K562 (cell line): Measurements from ENCODE around the gene TNFAIP1. TPM values are rescaled to one million over a fixed set of nuclear protein-coding genes. Genes with fewer than 3 reads are reported as not detected.

Source experiments
- BCOR ChIP-seq: fragments of 450-650 bp; IDR thresholded peaks from 2 replicates; pipeline ENCODE4 v1.6.1; 2016
- C11orf30 ChIP-seq: fragments of 450-650 bp; IDR thresholded peaks from 2 replicates; pipeline ENCODE4 v1.6.1; 2016; ENCODE audit warnings: low read depth, mild to moderate bottlenecking
- CGGBP1 ChIP-seq: fragments of 250-450 bp; sonication (Bioruptor Pico); IDR thresholded peaks from 2 replicates; pipeline ENCODE4 v1.9.0; 2021; ENCODE audit warnings: mild to moderate bottlenecking
- ELF2 ChIP-seq: fragments of 250-450 bp; sonication (Bioruptor Pico); IDR thresholded peaks from 2 replicates; pipeline ENCODE4 v1.5.0; 2021; ENCODE audit warnings: mild to moderate bottlenecking
- ETS2 ChIP-seq: IDR thresholded peaks from 2 replicates; pipeline ENCODE4 v1.6.1; 2016; ENCODE audit warnings: borderline replicate concordance, missing genetic modification characterization, mild to moderate bottlenecking, moderate library complexity, missing compliant biosample characterization; ENCODE audit not compliant: poor library complexity, severe bottlenecking
- FOS ChIP-seq: IDR thresholded peaks from 3 replicates; pipeline ENCODE4 v1.6.1; 2011; ENCODE audit not compliant: insufficient read length; ENCODE audit errors: extremely low read depth
- GABPB1 ChIP-seq: sonication (generic); formaldehyde crosslinking; IDR thresholded peaks from 2 replicates; pipeline ENCODE4 v1.8.0; 2022; ENCODE audit warnings: mild to moderate bottlenecking, missing genetic modification reagents
- GATAD2B ChIP-seq: fragments of 450-650 bp; IDR thresholded peaks from 2 replicates; pipeline ENCODE4 v1.6.1; 2017; ENCODE audit warnings: mild to moderate bottlenecking, borderline replicate concordance
- GMEB1 ChIP-seq: fragments of 250-450 bp; sonication (Bioruptor Pico); IDR thresholded peaks from 2 replicates; pipeline ENCODE4 v1.4.0; 2020; ENCODE audit warnings: mild to moderate bottlenecking
- HBP1 ChIP-seq: fragments of 450-650 bp; formaldehyde crosslinking; IDR thresholded peaks from 2 replicates; pipeline ENCODE4 v1.4.0; 2022; ENCODE audit warnings: missing genetic modification characterization
- HNRNPLL ChIP-seq: fragments of 200-400 bp; formaldehyde crosslinking; IDR thresholded peaks from 2 replicates; pipeline ENCODE4 v1.6.1; 2017; ENCODE audit warnings: low read length, low read depth, mild to moderate bottlenecking; ENCODE audit not compliant: poor library complexity, severe bottlenecking
- KDM4B ChIP-seq, 2 experiments: fragments of 450-650 bp in 1 of 2; sonication (generic) in 1 of 2; IDR thresholded peaks; 2 replicates each; pipeline ENCODE4 v1.6.1; 2016 to 2017; ENCODE audit warnings: borderline replicate concordance in 2 of 2, antibody characterized with exemption in 1 of 2, low read depth in 1 of 2, mild to moderate bottlenecking in 1 of 2
- MBD2 ChIP-seq: sonication (generic); IDR thresholded peaks from 2 replicates; pipeline ENCODE4 v1.6.1; 2016; ENCODE audit warnings: low read depth, borderline replicate concordance
- NBN ChIP-seq: fragments of 450-650 bp; IDR thresholded peaks from 2 replicates; pipeline ENCODE4 v1.6.1; 2016; ENCODE audit warnings: low read depth, mild to moderate bottlenecking
- PML ChIP-seq: IDR thresholded peaks from 2 replicates; pipeline ENCODE4 v1.6.1; 2012; ENCODE audit warnings: low read length, inconsistent platforms
- SIN3B ChIP-seq: fragments of 450-650 bp; IDR thresholded peaks from 2 replicates; pipeline ENCODE4 v1.6.1; 2017; ENCODE audit warnings: low read depth, mild to moderate bottlenecking, moderate library complexity
- SMARCE1 ChIP-seq: fragments of 450-650 bp; IDR thresholded peaks from 2 replicates; pipeline ENCODE4 v1.7.1; 2016; ENCODE audit warnings: mild to moderate bottlenecking
- SOX6 ChIP-seq: fragments of 450-650 bp; IDR thresholded peaks from 2 replicates; pipeline ENCODE4 v1.6.1; 2014; ENCODE audit warnings: mild to moderate bottlenecking
- SP2 ChIP-seq: IDR thresholded peaks from 2 replicates; pipeline ENCODE4 v1.6.1; 2011; ENCODE audit warnings: mild to moderate bottlenecking, low read depth, low read length, moderate library complexity; ENCODE audit not compliant: poor library complexity, severe bottlenecking; ENCODE audit errors: extremely low read depth
- TAF9B ChIP-seq: fragments of 450-650 bp; IDR thresholded peaks from 2 replicates; pipeline ENCODE4 v1.6.1; 2018; ENCODE audit warnings: mild to moderate bottlenecking; ENCODE audit not compliant: partially characterized antibody
- U2AF1 ChIP-seq: fragments of 200-400 bp; formaldehyde crosslinking; optimal IDR thresholded peaks from 2 replicates; pipeline ENCODE3; 2017; ENCODE audit warnings: mild to moderate bottlenecking, low read depth, low read length, moderate library complexity
- VEZF1 ChIP-seq: fragments of 200-800 bp; sonication (Bioruptor generic); IDR thresholded peaks from 2 replicates; pipeline ENCODE4 v1.6.1; 2017; ENCODE audit warnings: missing genetic modification characterization, missing compliant biosample characterization
- ZFX ChIP-seq: sonication (generic); formaldehyde crosslinking; IDR thresholded peaks from 2 replicates; pipeline ENCODE4 v1.8.0; 2022; ENCODE audit warnings: mild to moderate bottlenecking, missing genetic modification reagents, moderate library complexity
- ZNF12 ChIP-seq: sonication (generic); formaldehyde crosslinking; IDR thresholded peaks from 2 replicates; pipeline ENCODE4 v1.4.0; 2020; ENCODE audit warnings: mild to moderate bottlenecking, missing genetic modification reagents
- polyA plus RNA-seq, 8 experiments: library from polyadenylated mRNA; depleted of rRNA in 4 of 8; stranded (reverse) in 5 of 8; unstranded in 3 of 8; fragments of >200 nt; fragmentation: Nextera tagmentation in 2 of 8; fragmentation: Illumina TruSeq in 1 of 8; extraction: Ambion mirVana in 2 of 8; extraction: Trizol in 1 of 8; gene quantifications; 2 replicates each; pipeline versions ENCODE4 v1.2.1 to v1.2.3, GENCODE V29; 2011 to 2014; ENCODE audit warnings: inconsistent platforms in 1 of 8, missing spikeins in 1 of 8
- total RNA-seq, 7 experiments: library from RNA; depleted of rRNA in 6 of 7; stranded (reverse); fragments of >200 nt in 6 of 7; fragmentation: Illumina TruSeq in 2 of 7; extraction: Trizol in 2 of 7; gene quantifications; 2 replicates each; pipeline versions ENCODE4 v1.2.1 to v1.2.3, GENCODE V29; 2011 to 2021; ENCODE audit warnings: low replicate concordance in 1 of 7

The TNFAIP1 gene
- total and polyA plus RNA-seq, 9 of the 15 experiments (the other 6 are each of a cell fraction or from before 2014, with no cell fraction given), result 2.1 to 20.1 (median 8.2) TPM

GRCh38 chr17:28318759-28319597 lies 16.6 kb upstream of the TNFAIP1 start, which contains the start of gene TMEM97 (continued):
- TF ChIP-seq MBD2 (peak; percentile 78; the same call in 1 of the 2 replicates), ETS2 (tag) (no peak), BCOR (peak; percentile 52; the same call in 1 of the 2 replicates), SMARCE1 (peak; percentile 50; the same call in 1 of the 2 replicates), GATAD2B (peak; percentile 76), SOX6 (0 out of 2 replicates have a peak, but pooled peaks have one; percentile 32), SP2 (peak; percentile 49), NBN (peak; percentile 10; the same call in 1 of the 2 replicates), SIN3B (peak; percentile 70; the same call in 1 of the 2 replicates), ELF2 (CRISPR knock-in tag) (no peak), CGGBP1 (peak; percentile 63; the same call in 1 of the 2 replicates), HBP1 (CRISPR knock-in tag) (no peak), TAF9B (peak; percentile 75), PML (0 out of 2 replicates have a peak, but pooled peaks have one; percentile 41), ZNF12 (CRISPR knock-in tag) (0 out of 2 replicates have a peak, but pooled peaks have one; percentile 13), U2AF1 (no peak), VEZF1 (CRISPR knock-in tag) (peak; percentile 81), HNRNPLL (peak; percentile 65), FOS (peak; percentile 88), GMEB1 (CRISPR knock-in tag) (peak; percentile 77), KDM4B (IDR thresholded peaks at IDR 0.05; ENCODE audit: borderline replicate concordance in 2 of 2, low read depth in 1 of 2) (peak in 1 of 2 experiments; percentile 23; a peak in 1 of 4 replicates), ZFX (CRISPR knock-in tag) (peak; percentile 67), C11orf30 (peak; percentile 77), GABPB1 (0 out of 2 replicates have a peak, but pooled peaks have one; percentile 50)
